ENCODE data around the gene SNAI3.

SNAI3 gene

DNA sequence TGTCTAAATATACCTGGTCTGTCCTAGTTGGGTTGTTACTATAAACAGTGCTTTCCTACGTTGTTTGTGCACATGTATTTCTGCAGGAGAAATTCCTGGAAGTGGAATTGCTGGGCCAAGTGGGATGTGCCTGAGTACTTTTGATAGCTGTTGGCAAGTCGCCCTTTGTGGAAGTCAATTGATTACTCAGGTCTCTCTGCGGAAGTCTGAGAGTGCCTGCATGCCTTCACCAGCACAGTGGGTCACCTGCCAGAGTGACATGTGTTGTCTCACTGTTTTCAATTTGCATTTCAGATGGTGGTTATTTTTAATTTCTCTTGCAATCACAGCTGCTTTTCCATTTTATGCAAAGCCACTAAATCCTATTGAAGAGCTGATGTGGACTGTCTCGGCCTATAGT lies 21.2 kb downstream of the SNAI3 start:
- no peak for DNase-seq

- DNase-seq: peak; percentile 96 to 97
Observed at GRCh38 chr16:88662843-88663606, 23.3 kb downstream of the SNAI3 start, which contains the start of gene MVD. TSS of gene MVD (minus strand) at chr16:88663091. CDS start at chr16:88663080, 11 bp downstream.

GRCh38 chr16:88662222-88662842 lies 24.0 kb downstream of the SNAI3 start:
- peak in 1 of 2 donors; percentile 25 for DNase-seq

- DNase-seq: no peak
Observed at GRCh38 chr16:88661468-88661867, 24.8 kb downstream of the SNAI3 start.

DNA sequence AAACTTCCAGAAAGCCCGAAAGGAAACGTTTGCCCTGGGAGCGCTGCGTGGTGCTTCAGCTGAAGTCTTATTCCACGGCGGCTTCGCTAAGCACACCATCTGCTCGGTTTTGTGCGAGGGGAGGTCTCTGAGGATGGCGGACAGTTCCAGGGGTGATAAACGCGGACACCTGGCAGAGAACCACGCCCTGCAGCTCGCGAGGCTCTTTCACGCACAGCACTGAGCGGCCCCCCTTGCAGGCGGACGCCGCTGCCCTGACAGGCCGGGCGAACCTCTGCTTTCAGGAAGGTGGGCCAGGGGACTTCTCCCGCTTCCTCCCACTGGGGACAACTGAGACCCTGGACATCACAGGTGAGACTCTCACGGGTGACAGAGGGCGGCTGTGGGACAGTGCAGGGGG lies 27.1 kb downstream of the SNAI3 start:
- DNase-seq: no peak

GRCh38 chr16:88658714-88659113 lies 27.6 kb downstream of the SNAI3 start:
- no peak for DNase-seq

DNA sequence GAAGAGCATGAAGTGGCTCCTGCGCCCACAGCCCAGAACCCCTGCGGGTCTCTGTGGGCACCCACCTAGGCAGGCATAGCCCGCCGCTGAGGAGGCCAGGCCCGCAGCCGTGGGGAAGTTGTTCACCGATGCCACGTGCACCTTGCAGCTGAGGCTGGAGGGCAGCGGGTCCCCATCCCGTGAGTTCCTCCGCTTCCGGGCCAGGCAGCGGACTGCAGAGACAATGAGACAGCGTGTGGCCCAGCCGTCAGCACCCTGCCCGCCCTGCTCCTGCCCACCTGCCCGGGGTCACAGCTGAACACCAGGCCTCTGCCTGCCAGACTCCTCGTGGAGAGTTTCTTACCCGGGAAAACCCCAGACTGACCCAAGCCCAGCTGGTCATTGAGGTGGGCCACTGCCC lies 28.9 kb downstream of the SNAI3 start:
- no peak for DNase-seq

GRCh38 chr16:88656291-88656980 lies 29.9 kb downstream of the SNAI3 start:
- no peak for DNase-seq

DNA sequence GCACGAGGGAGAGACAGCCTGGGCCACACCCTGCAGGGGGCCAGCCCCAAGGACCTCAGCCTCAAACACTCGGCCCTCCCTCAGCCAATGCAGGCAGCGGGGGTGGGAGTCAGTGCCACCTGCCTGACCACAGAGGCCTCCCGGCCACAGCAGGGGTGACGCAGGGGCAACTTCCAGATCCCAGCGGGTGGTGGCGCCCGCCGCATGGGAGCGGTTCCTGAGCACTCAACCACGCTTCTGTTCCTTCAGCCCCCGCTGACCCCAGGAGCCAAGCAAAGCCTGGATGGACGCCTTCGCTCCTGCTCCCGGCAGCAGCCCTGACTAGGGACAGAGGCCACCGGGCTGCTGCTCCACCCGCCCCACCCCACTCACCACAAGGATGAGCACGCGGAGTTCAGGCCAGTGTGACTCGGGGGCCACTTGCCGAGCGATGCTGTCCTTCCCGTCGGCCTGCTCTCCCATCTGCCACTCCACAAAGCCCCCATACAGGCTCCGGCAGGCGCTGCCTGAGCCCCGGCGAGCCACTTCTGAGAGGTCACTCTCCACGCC lies 30.5 kb downstream of the SNAI3 start:
- no peak for DNase-seq

- DNase-seq: no peak
Observed at GRCh38 chr16:88655053-88655732, 31.1 kb downstream of the SNAI3 start.

GRCh38 chr16:88654363-88655052 lies 31.8 kb downstream of the SNAI3 start:
- no peak for DNase-seq

DNA sequence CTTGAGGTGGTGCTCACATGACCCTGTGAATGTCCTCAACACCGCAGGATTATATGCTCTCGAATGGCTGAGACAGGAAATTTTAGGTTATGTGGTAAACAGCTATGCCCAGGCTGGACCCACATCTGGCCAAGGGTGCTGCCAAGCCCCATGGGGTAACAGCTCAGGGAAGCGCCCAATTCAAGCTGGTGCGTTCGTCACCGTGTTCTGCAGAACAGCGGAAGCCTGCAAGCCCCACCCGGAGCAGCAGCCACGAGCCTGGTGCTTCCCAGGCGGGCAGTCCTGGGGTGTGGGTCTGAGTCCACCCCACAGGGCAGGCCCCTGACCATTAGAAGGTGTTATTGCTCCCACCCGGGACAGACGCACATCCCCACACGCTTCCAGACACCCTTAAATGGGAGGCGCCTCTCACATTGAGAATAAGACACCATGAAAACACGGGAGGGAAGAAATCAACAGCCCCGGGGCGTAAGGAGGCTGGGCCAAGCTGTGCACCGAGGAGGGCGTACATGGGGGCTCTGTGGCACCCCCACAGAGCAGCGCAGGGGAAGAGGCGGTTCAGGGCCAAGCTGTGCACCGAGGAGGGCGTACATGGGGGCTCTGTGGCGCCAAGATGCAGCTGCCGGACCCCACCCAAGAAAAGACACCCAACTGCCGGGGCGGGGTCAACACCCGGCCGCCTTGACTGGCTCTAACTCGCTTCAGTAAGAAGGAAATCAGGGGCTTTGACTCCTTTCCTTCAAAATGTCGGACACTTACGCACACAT lies 32.5 kb downstream of the SNAI3 start:
- DNase-seq: peak in 1 of 2 donors; percentile 33

- DNase-seq: no peak
Observed at GRCh38 chr16:88653101-88653500, 33.2 kb downstream of the SNAI3 start.

DNA sequence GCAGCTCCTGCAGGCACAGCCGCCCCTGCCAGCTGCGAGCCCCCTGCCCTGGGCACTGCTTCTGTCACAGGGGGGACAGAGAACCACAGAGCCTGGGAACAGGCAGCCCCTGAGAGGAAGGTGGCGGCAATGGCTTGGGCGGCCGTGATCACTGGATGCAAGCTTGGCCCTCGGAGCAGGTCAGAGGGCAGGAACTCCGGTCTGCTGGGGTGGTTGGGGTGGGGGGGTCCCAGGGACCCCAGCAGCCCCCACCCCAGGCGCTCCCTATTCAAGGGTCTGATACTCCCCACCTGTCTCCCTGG lies 33.6 kb downstream of the SNAI3 start:
- no peak for DNase-seq

DNA sequence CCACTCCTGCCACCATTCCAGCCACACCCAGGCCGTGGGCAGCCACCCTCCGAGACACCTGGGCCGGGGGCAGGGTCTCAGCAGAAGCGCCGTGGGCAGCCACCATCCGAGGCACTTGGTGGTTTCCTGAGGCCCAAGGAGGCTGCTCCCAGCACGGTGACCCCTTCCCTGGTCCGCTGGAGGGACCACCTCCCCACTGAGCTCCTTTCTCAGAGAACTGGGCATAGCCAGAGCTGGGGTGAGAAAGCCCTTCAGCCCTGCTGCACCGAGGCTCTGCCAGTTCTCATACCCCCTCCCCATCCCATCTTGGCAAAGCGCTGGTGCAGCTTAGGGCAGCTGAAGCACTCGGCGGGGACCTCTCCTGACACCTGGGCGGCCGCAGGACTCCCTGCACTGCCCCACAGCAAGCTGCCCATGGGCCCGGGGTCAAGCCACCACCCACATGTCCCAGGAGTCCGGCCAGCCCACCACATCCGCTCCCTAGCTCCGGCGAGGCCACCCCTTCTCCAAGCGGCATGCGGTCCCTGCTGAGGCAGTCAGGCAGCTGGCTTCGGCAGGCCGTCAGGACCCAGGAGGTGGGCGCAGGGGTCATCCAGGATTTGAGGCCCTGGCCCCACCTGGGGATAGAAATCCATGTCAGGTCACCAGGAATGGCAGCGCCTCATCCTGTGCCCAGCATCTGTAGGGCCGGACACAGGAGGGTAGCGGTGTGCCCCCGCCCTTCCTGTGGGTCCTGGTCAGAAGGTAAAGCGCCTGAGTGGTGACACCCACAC lies 34.1 kb downstream of the SNAI3 start:
- no peak for DNase-seq

DNA sequence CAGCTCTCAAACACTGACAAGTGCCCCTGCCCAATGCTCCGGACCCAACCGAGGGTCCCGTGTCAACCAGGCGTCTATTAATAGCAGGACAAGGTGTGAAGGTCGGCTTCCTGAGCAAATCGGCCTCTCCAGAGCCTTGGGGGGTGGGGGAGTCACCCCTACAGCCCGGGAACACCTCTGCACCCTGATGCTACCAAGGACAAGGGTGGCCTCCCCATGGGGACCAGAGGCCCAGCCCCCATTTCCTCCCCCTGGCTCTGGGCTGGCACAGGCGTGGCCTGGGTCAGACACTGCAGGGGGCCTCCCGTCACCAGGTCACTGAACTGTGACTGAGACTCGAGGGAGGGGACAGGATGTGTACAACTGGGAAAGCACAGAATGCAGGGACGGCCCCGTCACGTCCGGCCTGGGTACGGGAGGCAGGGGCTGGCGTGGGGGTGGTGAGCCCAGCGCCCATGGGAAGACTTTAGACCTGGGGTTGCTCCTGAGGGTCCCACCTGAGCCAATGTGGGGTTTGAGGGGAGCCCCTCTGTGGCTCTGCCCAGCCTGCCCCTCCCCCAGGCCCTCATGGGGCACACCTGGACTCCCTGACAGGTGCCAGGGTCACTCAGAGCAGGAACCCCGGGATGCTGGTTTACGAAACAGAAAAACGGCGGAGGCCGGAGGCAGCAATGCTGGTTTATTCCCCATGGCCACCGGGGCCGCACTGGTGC lies 34.9 kb downstream of the SNAI3 start:
- peak; percentile 82 to 87 for DNase-seq

DNA sequence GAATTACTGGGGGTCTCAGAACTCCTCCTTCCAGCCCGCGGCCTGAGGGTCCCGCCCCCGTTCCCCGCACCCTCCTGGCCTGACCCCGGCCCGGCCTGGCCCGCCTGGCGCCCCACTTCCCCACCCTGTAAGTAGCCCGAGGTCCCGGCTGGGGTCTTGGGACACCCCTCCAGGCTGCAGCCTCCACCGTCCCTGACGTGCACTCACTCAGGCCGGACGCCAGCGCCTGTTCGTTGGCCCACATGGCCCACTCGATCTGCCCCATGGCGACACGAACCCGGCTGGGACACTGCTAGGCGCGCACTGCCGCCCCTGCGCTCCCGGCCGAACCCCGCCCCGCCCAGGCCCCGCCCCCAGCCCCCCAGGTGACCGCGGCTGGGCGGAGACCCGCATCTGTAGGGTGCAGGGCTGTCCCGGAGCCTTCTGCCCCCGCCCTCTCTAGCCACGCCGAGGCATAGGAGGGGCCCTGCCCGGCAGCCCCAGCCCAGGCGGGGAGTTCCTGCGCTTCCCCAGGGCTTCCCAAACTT lies 35.5 kb downstream of the SNAI3 start, which contains the start of gene CYBA:
CYBA (minus strand) TSS at position 305 of the 527 bp plus-strand sequence; CDS start at position 265, 40 bp downstream.
- peak; percentile 87 to 90 for DNase-seq

- DNase-seq: peak; percentile 37 to 47
Observed at GRCh38 chr16:88649924-88650748, 36.2 kb downstream of the SNAI3 start.
